ENCODE measurements around the gene PTBP1. TPM values are rescaled to one million over a fixed set of nuclear protein-coding genes. Genes with fewer than 3 reads are reported as not detected.

The PTBP1 gene
- polyA plus RNA-seq, 3 donors = 62.4 to 117 (median 81.6) TPM

DNA sequence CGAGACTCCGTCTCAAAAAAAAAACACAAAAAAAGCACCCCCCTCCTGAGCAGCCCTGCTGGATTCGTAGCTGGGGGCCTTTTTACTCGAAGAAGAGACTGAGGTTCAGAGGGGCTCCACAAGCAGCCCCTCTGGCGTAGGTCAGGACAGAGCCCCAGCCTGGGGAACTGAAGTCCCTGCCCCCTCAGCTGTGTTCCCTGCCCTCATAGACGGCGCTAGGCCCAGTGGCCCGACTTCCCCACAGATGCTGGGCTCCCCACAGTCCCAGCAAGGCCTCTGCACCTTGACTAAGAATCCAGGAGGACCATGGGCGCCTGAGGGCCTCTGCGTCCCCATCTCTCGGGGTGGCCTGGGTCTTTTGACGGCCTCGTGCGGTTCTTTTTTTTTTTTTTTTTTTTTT is 47.4 kb upstream of the PTBP1 start:
- no peaks in the 10 kb centered on the region for H3K79me2 ChIP-seq (ENCODE audit: insufficient read depth, low read length)
- H3K27ac Mint-ChIP-seq = no peak overlapping the region
- no peak overlapping the region for H3K4me2 ChIP-seq (replicated peaks; ENCODE audit: extremely low read depth, low read length, poor library complexity, severe bottlenecking)
- H2AFZ ChIP-seq (ENCODE audit: insufficient read depth, low read depth, low read length, poor library complexity, severe bottlenecking) = no peak overlapping the region
- H3K4me3 ChIP-seq (replicated peaks in 1 of 3; ENCODE audit: low read depth in 2 of 3, low read length in 3 of 3) = no peak overlapping the region
- no peak for DNase-seq
- WGBS (ENCODE audit: insufficient coverage) = 89% methylated on average over 9 of the region's 14 CpGs
- H3K9me3 Mint-ChIP-seq = peaks cover 12 to 32% (median 16%) of the 10 kb centered on the region in 7 donors
- H3K27me3 ChIP-seq (ENCODE audit: control insufficient read depth in 2 of 2, insufficient read depth in 2 of 2, low read length in 2 of 2) = no peaks in the 10 kb centered on the region
- no peak overlapping the region for H3K4me3 Mint-ChIP-seq
- H3K36me3 Mint-ChIP-seq = no peaks in the 10 kb centered on the region
- no peak for TF ChIP-seq CTCF (IDR thresholded peaks at IDR 0.05)
- H3K27me3 Mint-ChIP-seq (ENCODE audit: low read depth in 3 of 3) = peaks cover 2 to 8% (median 3%) of the 10 kb centered on the region in 3 donors
- H3K4me1 Mint-ChIP-seq = peaks cover 20% of the 10 kb centered on the region
- no peaks in the 10 kb centered on the region for H4K20me1 ChIP-seq (ENCODE audit: insufficient read depth, low read length)
- peaks cover 7 to 28% of the 10 kb centered on the region in 2 donors for H3K9me3 ChIP-seq (replicated peaks in 1 of 2; ENCODE audit: control insufficient read depth in 1 of 2, insufficient read depth in 1 of 2, low read length in 2 of 2)
- H3K36me3 ChIP-seq (replicated peaks in 1 of 2; ENCODE audit: control insufficient read depth in 1 of 2, insufficient read depth in 2 of 2, low read length in 2 of 2) = no peaks in the 10 kb centered on the region
- H3K4me1 ChIP-seq (ENCODE audit: control insufficient read depth in 1 of 2, insufficient read depth in 2 of 2, low read length in 2 of 2) = peaks cover 15 to 17% of the 10 kb centered on the region in 2 donors
- intact Hi-C loops (cut with micrococcal nuclease) = no loop called here
- no peak overlapping the region for H3K9ac ChIP-seq (ENCODE audit: insufficient read depth, low read length, poor library complexity, severe bottlenecking)
- no peak overlapping the region for H3K27ac ChIP-seq (ENCODE audit: low read depth in 1 of 2, low read length in 2 of 2)

DNA sequence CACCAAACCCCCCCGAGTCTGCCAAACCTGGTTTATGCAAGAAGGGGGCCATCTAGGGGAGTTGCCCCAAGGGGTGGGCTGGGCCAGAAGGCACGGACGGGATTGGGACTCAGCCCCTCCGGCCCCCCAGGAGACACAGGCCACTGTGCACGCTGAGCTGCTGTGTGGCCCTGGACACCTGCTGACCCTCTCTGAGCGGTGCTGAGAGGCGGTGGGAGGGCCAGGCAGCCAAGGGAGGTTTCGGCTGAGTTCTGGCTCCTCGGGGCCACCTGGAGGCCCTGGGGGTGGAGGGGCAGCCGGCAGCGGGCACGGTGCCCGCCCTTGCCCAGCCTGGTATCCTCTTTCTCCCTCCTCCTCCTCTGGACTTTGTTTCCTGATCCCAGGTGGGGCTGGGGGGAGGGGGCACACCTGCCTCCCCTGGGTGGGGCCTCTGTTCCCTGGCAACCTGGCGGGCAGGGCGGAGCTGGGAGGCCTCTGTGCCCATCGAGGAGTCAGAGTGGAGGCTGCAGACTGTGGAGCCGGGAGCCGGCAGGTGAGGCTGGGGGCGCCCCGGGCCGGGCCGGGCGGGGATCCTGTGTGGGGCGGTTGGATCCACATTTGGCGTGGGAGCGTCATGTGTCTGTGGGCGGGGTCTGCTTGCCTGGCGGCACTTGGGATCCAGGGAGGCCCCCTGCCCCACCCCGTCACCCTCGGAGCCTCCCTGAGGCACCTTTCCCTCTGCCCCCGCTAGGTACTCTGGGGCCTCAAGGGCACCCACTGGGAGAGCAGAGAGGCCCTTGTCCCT is 46.4 kb upstream of the PTBP1 start, which contains the start of gene MISP:
MISP (plus strand) TSS at position 473 of the 784 bp plus-strand sequence. CDS start 5,835 bp downstream, outside the sequence.
- H3K9ac ChIP-seq (ENCODE audit: insufficient read depth, low read length, poor library complexity, severe bottlenecking) = no peak within 1 kb of the TSS
- intact Hi-C loops (cut with micrococcal nuclease) = no loop called here
- peaks cover 15 to 17% of the 10 kb centered on the region in 2 donors for H3K4me1 ChIP-seq (ENCODE audit: control insufficient read depth in 1 of 2, insufficient read depth in 2 of 2, low read length in 2 of 2)
- H3K4me2 ChIP-seq (replicated peaks; ENCODE audit: extremely low read depth, low read length, poor library complexity, severe bottlenecking) = no peak within 1 kb of the TSS
- H3K27me3 Mint-ChIP-seq (ENCODE audit: low read depth in 3 of 3) = peaks cover 2 to 12% (median 4%) of the 10 kb centered on the region in 3 donors
- H3K27ac ChIP-seq (ENCODE audit: low read depth in 1 of 2, low read length in 2 of 2) = no peak within 1 kb of the TSS
- peak within 1 kb of the TSS in 4 of 7 donors; percentile 33 to 72 (median 50) for H3K27ac Mint-ChIP-seq
- H3K9me3 ChIP-seq (replicated peaks in 1 of 2; ENCODE audit: control insufficient read depth in 1 of 2, insufficient read depth in 1 of 2, low read length in 2 of 2) = peaks cover 7 to 25% of the 10 kb centered on the region in 2 donors
- H3K4me3 ChIP-seq (replicated peaks in 1 of 3; ENCODE audit: low read depth in 2 of 3, low read length in 3 of 3) = no peak within 1 kb of the TSS
- H3K79me2 ChIP-seq (ENCODE audit: insufficient read depth, low read length) = no peaks in the 10 kb centered on the region
- H4K20me1 ChIP-seq (ENCODE audit: insufficient read depth, low read length) = no peaks in the 10 kb centered on the region
- H3K9me3 Mint-ChIP-seq = peaks cover 10 to 23% (median 13%) of the 10 kb centered on the region in 7 donors
- WGBS (ENCODE audit: insufficient coverage) = 82% methylated on average over 23 of the region's 31 CpGs
- no peaks in the 10 kb centered on the region for H3K27me3 ChIP-seq (ENCODE audit: control insufficient read depth in 2 of 2, insufficient read depth in 2 of 2, low read length in 2 of 2)
- no peak for DNase-seq
- H3K36me3 ChIP-seq (replicated peaks in 1 of 2; ENCODE audit: control insufficient read depth in 1 of 2, insufficient read depth in 2 of 2, low read length in 2 of 2) = no peaks in the 10 kb centered on the region
- no peak within 1 kb of the TSS for H3K4me3 Mint-ChIP-seq
- peaks cover 20% of the 10 kb centered on the region for H3K4me1 Mint-ChIP-seq
- H3K36me3 Mint-ChIP-seq = no peaks in the 10 kb centered on the region
- no peak for TF ChIP-seq CTCF (IDR thresholded peaks at IDR 0.05)
- H2AFZ ChIP-seq (ENCODE audit: insufficient read depth, low read depth, low read length, poor library complexity, severe bottlenecking) = no peak within 1 kb of the TSS
